ENCODE results near the gene SCARF1.

SCARF1 gene

DNA sequence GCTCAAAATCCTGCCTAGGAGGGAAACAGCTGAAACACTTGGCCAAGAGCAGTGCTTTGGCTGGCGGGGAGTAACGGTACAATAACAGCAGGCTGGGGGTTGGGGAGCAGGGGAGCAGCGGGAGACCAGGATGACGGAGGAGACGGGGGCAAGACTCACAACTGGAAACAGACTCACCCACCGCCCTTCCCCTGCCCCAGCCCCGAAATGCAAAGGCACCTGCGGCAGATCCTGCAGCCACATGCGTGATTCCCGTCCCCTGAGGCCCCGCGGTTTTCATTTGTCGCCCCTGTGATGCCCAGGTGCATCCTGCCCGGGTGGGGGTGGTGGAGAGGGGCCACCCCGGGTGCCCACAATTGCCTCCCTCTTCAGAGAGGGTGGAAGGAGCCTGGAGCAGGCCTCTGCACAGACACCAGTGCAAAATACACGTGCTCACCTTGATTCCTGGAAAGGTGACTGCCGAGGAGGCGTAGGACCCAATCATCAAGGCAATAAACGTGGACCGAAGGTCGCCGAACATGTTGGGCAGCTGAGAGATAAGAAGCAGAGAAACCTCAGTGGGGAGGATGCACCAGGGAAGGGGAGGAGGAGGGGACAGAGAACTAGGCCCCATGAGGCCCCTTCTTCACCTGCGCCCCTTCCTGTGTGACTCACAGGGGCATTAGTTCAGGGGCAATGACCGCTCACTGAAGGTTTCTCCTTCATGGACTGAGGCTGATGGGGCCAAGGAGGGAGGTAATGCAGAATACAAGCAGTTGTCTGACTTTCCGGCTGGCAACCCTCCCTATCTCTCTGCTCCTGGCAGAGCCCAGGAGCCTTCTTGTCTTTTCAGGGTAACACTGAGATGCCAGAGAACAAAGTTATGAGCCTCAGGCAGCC, 52.5 kb downstream of the SCARF1 start:
- no peak for DNase-seq

GRCh38 chr17:1591474-1592090, 54.0 kb downstream of the SCARF1 start:
- no peak for DNase-seq

DNA sequence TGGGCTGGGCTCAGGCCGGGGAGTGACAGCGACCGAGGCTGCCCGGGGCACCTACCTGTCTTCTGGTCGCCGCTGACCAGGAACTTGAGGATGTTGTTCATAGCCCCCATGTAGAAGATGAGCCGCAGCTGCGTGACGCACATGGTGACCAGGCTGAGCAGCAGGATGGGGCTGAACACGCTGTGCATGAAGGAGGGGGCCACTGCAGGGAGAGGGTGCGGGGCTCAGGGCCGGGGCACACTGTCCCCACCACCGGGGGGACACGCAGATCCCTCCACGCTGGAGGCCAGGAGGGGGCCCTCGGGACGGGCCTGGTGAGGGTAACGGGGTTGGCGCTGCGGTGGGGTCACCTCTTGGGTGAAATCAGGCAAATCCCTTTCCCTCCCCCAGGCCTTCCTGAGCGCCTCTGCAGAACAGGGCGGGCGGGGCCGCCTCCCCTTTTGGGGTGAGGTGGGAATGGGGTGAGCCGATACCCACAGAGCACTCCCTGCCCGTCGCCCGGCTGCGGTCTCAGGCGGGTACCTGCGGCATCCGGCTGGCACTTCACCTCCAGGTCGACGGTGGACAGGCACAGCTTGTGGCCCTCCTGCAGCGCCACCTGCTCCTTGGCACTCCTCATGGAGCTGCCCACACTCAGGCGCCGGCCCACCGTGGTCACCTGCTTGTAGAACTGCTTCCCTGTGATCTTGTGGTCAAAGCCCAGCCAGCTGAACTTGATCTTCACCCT, 54.6 kb downstream of the SCARF1 start:
- no peak for DNase-seq

DNA sequence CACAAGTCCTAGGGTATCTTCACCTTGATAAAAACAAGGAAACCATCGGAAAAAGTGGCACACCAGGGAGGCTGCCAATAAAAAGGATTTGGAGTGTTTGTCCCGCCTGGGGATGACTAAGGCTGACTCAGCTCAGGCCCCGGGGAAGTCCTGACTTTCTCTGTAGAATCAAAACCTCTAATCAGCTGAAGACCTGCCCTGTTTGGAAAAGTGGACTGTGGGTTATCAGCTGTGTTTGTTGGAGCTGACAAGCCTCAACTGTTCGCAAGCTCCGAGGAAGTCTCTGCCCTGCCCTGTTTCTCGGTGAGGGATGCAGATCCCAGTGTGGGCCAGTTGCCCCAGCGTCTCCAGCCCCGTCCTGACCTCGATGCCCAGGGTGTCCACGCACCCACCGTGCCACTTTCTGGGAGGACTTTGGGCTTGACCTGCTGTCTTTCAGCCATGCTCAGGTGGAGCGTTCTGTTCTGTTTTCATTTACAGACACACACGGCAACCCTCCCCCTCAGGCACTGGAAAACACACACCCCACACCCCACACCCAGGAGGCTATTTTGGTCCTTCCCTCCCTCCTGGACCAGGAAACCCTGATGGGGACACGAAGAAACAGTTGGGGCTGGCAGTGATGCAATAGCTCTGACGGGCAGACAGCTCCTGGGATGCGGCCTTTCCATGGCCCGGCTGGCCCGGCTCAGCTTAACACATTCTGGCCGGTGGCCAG, 55.3 kb downstream of the SCARF1 start:
- no peak for DNase-seq

DNA sequence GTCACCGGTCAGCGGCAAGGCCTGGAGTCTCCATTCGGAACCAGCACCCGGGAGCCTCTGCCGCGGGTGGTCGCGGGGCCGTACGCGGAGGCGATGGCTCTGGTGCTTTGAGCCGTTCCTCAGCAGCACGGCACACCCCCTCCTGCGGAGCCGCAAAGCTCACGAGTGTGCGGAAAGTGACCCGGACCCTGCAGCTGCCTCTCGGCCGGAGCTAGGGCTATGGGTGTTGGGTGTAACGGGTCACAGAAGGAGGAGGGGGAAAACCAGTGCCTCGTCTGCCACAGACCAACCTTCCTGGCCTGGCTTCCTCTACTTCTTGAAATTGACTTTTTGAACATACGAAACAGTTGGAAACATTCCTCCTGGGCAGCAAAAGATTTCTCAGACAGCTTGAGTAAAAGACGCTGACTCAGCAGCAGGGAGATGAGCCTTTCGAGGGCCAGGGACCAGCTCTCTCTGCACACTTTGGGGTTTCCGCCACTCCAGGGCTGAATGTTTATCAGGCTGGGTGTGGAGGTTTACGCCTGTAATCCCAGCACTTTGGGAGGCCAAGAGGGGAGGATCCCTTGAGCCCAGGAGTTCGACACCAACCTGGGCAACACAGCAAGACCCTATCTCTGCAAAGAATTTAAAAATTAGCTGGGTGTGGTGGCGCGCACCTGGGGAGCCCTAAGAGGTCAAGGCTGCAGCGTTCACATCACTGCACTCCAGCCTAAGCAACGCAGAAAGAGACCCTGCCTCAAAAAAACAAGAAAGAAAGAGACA, 56.5 kb downstream of the SCARF1 start:
- no peak for DNase-seq

GRCh38 chr17:1584167-1584566, 61.4 kb downstream of the SCARF1 start:
- DNase-seq, result no peak
